Uterus (tissue), 2 donors: ENCODE results near the gene LMBRD1.

Experiments
- CTCF ChIP-seq, 4 experiments: fragments of 200-600 bp in 2 of 4; fragments of 450-650 bp in 2 of 4; sonication (generic) in 2 of 4; IDR thresholded peaks; one replicate each; pipeline ENCODE4 v1.5.1; 2016 to 2019; ENCODE audit warnings: antibody characterized with exemption in 4 of 4, mild to moderate bottlenecking in 2 of 4, moderate library complexity in 1 of 4
- POLR2A ChIP-seq, 2 donors: fragments of 450-650 bp; IDR thresholded peaks; one replicate each; pipeline ENCODE4 v1.6.1; 2016; ENCODE audit warnings: antibody characterized with exemption in 2 of 2, mild to moderate bottlenecking in 1 of 2, moderate library complexity in 1 of 2

- TF ChIP-seq CTCF (IDR thresholded peaks at IDR 0.05) (no peak), POLR2A (IDR thresholded peaks at IDR 0.05) (no peak)
These were observed 13.7 kb downstream of the LMBRD1 start for GRCh38 chr6:69783108-69783507.
